GM23338 (cell line): ENCODE results near the gene VMAC. TPM values are rescaled to one million over a fixed set of nuclear protein-coding genes. Genes with fewer than 3 reads are reported as not detected.

Experiments
- ATAC-seq: fragments of 200-7000 bp; cut with Tn5 transposase; 3 replicates; pipeline ENCODE4 v1.9.1; 2020
- DNase-seq: peaks from one replicate; pipeline ENCODE4 v3.0.0-alpha.2; 2015; ENCODE audit warnings: low spot score
- H2AFZ ChIP-seq: fragments of 200-600 bp; sonication (generic); 2 replicates; pipeline ENCODE4 v1.8.0; 2016; ENCODE audit warnings: antibody characterized with exemption, mild to moderate bottlenecking, moderate library complexity
- H3F3A ChIP-seq: fragments of 200-600 bp; sonication (generic); replicated peaks from 2 replicates; pipeline ENCODE4 v1.8.0; 2017; ENCODE audit warnings: antibody characterized with exemption, mixed run types, low read depth
- H3K27ac ChIP-seq: fragments of 200-600 bp; sonication (generic); 2 replicates; pipeline ENCODE4 v1.6.1; 2016; ENCODE audit warnings: low read depth
- H3K27me3 ChIP-seq: fragments of 200-600 bp; sonication (generic); 2 replicates; pipeline ENCODE4 v1.8.0; 2016; ENCODE audit warnings: mild to moderate bottlenecking, mixed run types, moderate library complexity; ENCODE audit not compliant: insufficient read depth
- H3K36me3 ChIP-seq: fragments of 200-600 bp; sonication (generic); 2 replicates; pipeline ENCODE4 v1.8.0; 2016; ENCODE audit warnings: mild to moderate bottlenecking; ENCODE audit not compliant: insufficient read depth
- H3K4me1 ChIP-seq: fragments of 200-600 bp; sonication (generic); 2 replicates; pipeline ENCODE4 v1.8.0; 2016; ENCODE audit warnings: mild to moderate bottlenecking, moderate library complexity; ENCODE audit not compliant: insufficient read depth
- H3K4me2 ChIP-seq: fragments of 200-600 bp; sonication (generic); 2 replicates; pipeline ENCODE4 v1.7.1; 2017; ENCODE audit warnings: mixed run types
- H3K4me3 ChIP-seq: fragments of 200-600 bp; sonication (generic); 2 replicates; pipeline ENCODE4 v1.6.1; 2016; ENCODE audit warnings: mixed run types
- H3K79me2 ChIP-seq: fragments of 200-600 bp; sonication (generic); replicated peaks from 2 replicates; pipeline ENCODE4 v1.8.0; 2017; ENCODE audit warnings: mild to moderate bottlenecking; ENCODE audit not compliant: insufficient read depth
- H3K9me2 ChIP-seq: fragments of 200-600 bp; sonication (generic); 2 replicates; pipeline ENCODE4 v1.8.0; 2017; ENCODE audit not compliant: insufficient read depth
- H4K20me1 ChIP-seq: fragments of 200-600 bp; sonication (generic); replicated peaks from 2 replicates; pipeline ENCODE4 v1.8.0; 2017; ENCODE audit warnings: mild to moderate bottlenecking; ENCODE audit not compliant: insufficient read depth
- H3K27ac Mint-ChIP-seq: 2 replicates; pipeline ENCODE4 v1.8.0; 2020; ENCODE audit warnings: inconsistent platforms, mild to moderate bottlenecking, moderate library complexity, mixed read lengths
- H3K27me3 Mint-ChIP-seq: 3 replicates; pipeline ENCODE4 v1.8.0; 2022; ENCODE audit warnings: low read depth, mild to moderate bottlenecking, moderate library complexity, mixed read lengths, inconsistent platforms; ENCODE audit not compliant: insufficient read depth, poor library complexity
- H3K36me3 Mint-ChIP-seq: 3 replicates; pipeline ENCODE4 v1.8.0; 2021; ENCODE audit warnings: low read depth, mild to moderate bottlenecking, inconsistent platforms, moderate library complexity, mixed read lengths
- H3K4me1 Mint-ChIP-seq: 3 replicates; pipeline ENCODE4 v1.8.0; 2020; ENCODE audit warnings: mild to moderate bottlenecking, inconsistent platforms, mixed read lengths
- H3K4me3 Mint-ChIP-seq: 3 replicates; pipeline ENCODE4 v1.8.0; 2021; ENCODE audit warnings: moderate library complexity, mild to moderate bottlenecking, inconsistent platforms, mixed read lengths
- H3K9me3 Mint-ChIP-seq: 3 replicates; pipeline ENCODE4 v1.8.0; 2020; ENCODE audit warnings: moderate library complexity, mild to moderate bottlenecking, inconsistent platforms, mixed read lengths
- CREB1 ChIP-seq: fragments of 250-450 bp; sonication (Bioruptor Pico); IDR thresholded peaks from 2 replicates; pipeline ENCODE4 v1.5.0; 2020; ENCODE audit warnings: low read depth, mild to moderate bottlenecking, moderate library complexity
- ETS1 ChIP-seq: IDR thresholded peaks from 2 replicates; pipeline ENCODE4 v1.6.1; 2016; ENCODE audit warnings: antibody characterized with exemption
- EZH2 ChIP-seq: fragments of 200-600 bp; sonication (generic); IDR thresholded peaks from one replicate; pipeline ENCODE4 v1.8.0; 2017; ENCODE audit warnings: antibody characterized with exemption, mild to moderate bottlenecking, low read depth; ENCODE audit not compliant: unreplicated experiment
- EZH2phosphoT487 ChIP-seq: fragments of 200-600 bp; sonication (generic); IDR thresholded peaks from one replicate; pipeline ENCODE4 v1.8.1; 2018; ENCODE audit warnings: antibody characterized with exemption; ENCODE audit not compliant: unreplicated experiment
- JUNB ChIP-seq: IDR thresholded peaks from one replicate; pipeline ENCODE4 v1.6.1; 2016; ENCODE audit warnings: antibody characterized with exemption; ENCODE audit not compliant: unreplicated experiment
- NANOG ChIP-seq: IDR thresholded peaks from 2 replicates; pipeline ENCODE4 v1.6.1; 2016; ENCODE audit warnings: antibody characterized with exemption, borderline replicate concordance
- POLR2AphosphoS5 ChIP-seq: IDR thresholded peaks from 2 replicates; pipeline ENCODE4 v1.6.1; 2016; ENCODE audit warnings: antibody characterized with exemption, low read depth
- STAT1 ChIP-seq: IDR thresholded peaks from one replicate; pipeline ENCODE4 v1.6.1; 2016; ENCODE audit warnings: antibody characterized with exemption; ENCODE audit not compliant: unreplicated experiment
- ZNF331 ChIP-seq: fragments of 250-450 bp; sonication (Bioruptor Pico); IDR thresholded peaks from 2 replicates; pipeline ENCODE4 v1.5.0; 2020; ENCODE audit warnings: low read depth, mild to moderate bottlenecking, moderate library complexity
- polyA plus RNA-seq: library from polyadenylated mRNA; unstranded; fragments of >200 nt; fragmentation: Nextera tagmentation; extraction: Ambion mirVana; gene quantifications from 2 replicates; pipeline ENCODE4 v1.2.1, GENCODE V29; 2016
- total RNA-seq: library from RNA; depleted of rRNA; stranded (reverse); fragments of >200 nt; shearing (Covaris generic); gene quantifications from 2 replicates; pipeline ENCODE4 v1.2.3, GENCODE V29; 2014
- TF ChIP-seq, protein P1 (sequence below), 2 experiments: fragments of 200-600 bp in 1 of 2; sonication (generic) in 1 of 2; conservative IDR thresholded peaks; 2 replicates each; pipeline versions ENCODE4 v1.5.1 to v1.6.1; 2016 to 2017; ENCODE audit warnings: antibody characterized with exemption in 2 of 2, low read depth in 2 of 2, mild to moderate bottlenecking in 2 of 2, moderate library complexity in 1 of 2
- TF ChIP-seq, protein P2 (sequence below): fragments of 250-450 bp; sonication (Bioruptor Pico); IDR thresholded peaks from 2 replicates; pipeline ENCODE4 v1.5.0; 2020; ENCODE audit warnings: mild to moderate bottlenecking, moderate library complexity

VMAC gene
- total and polyA plus RNA-seq, 2 experiments from 2014 or later: 0.79 to 3.7 TPM

DNA sequence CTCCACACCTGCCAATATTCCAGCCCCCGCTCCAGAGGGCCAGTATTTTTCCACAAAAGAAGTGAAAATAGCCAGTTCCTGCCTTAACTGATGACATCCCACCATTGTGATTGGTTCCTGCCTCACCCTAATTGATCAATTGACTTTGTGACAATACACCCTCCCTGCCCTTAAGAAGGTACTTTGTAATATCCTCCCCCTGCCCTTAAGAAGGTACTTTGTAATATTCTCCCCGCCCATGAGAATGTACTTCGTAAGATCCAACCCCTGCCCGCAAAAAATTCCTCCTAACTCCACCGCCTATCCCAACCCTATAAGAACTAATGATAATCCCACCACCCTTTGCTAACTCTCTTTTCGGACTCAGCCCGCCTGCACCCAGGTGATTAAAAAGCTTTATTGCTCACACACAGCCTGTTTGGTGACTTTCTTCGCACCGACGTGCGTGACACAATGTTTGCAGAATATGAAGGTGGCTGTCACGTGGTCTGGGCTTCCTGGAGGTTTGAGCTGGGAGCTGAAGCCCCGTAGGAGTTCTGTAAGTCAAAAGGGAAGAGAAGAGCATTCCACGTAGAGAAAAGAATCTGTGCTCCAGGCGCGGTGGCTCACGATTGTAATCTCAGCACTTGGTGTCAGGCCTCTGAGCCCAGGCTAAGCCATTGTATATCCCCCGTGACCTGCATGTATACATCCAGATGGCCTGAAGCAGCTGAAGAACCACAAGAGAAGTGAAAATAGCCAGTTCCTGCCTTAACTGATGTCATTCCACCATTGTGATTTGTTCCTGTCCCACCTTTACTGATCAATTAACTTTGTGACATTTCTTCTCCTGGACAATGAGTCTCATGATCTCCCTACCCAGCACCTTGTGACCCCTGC lies 47.2 kb upstream of the VMAC start:
- Mint-ChIP-seq H3K4me3 (no peak overlapping the region), H3K36me3 (no peaks in the 10 kb centered on the region), H3K9me3 (no peaks in the 10 kb centered on the region), H3K27ac (no peak overlapping the region), H3K4me1 (no peaks in the 10 kb centered on the region), H3K27me3 (peaks cover 9% of the 10 kb centered on the region)
- no peak overlapping the region for H3K4me2 ChIP-seq
- H3K27me3 ChIP-seq: no peaks in the 10 kb centered on the region
- H3K27ac ChIP-seq: no peak overlapping the region
- no peak for TF ChIP-seq ETS1
- no peak for TF ChIP-seq CREB1
- TF ChIP-seq NANOG: no peak
- TF ChIP-seq EZH2phosphoT487: no peak
- no peak for TF ChIP-seq STAT1
- no peak for TF ChIP-seq JUNB
- TF ChIP-seq EZH2: no peak
- TF ChIP-seq, protein P1, sequence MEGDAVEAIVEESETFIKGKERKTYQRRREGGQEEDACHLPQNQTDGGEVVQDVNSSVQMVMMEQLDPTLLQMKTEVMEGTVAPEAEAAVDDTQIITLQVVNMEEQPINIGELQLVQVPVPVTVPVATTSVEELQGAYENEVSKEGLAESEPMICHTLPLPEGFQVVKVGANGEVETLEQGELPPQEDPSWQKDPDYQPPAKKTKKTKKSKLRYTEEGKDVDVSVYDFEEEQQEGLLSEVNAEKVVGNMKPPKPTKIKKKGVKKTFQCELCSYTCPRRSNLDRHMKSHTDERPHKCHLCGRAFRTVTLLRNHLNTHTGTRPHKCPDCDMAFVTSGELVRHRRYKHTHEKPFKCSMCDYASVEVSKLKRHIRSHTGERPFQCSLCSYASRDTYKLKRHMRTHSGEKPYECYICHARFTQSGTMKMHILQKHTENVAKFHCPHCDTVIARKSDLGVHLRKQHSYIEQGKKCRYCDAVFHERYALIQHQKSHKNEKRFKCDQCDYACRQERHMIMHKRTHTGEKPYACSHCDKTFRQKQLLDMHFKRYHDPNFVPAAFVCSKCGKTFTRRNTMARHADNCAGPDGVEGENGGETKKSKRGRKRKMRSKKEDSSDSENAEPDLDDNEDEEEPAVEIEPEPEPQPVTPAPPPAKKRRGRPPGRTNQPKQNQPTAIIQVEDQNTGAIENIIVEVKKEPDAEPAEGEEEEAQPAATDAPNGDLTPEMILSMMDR (conservative IDR thresholded peaks at IDR 0.05; ENCODE audit: low read depth in 2 of 2): no peak
- TF ChIP-seq, protein P2, sequence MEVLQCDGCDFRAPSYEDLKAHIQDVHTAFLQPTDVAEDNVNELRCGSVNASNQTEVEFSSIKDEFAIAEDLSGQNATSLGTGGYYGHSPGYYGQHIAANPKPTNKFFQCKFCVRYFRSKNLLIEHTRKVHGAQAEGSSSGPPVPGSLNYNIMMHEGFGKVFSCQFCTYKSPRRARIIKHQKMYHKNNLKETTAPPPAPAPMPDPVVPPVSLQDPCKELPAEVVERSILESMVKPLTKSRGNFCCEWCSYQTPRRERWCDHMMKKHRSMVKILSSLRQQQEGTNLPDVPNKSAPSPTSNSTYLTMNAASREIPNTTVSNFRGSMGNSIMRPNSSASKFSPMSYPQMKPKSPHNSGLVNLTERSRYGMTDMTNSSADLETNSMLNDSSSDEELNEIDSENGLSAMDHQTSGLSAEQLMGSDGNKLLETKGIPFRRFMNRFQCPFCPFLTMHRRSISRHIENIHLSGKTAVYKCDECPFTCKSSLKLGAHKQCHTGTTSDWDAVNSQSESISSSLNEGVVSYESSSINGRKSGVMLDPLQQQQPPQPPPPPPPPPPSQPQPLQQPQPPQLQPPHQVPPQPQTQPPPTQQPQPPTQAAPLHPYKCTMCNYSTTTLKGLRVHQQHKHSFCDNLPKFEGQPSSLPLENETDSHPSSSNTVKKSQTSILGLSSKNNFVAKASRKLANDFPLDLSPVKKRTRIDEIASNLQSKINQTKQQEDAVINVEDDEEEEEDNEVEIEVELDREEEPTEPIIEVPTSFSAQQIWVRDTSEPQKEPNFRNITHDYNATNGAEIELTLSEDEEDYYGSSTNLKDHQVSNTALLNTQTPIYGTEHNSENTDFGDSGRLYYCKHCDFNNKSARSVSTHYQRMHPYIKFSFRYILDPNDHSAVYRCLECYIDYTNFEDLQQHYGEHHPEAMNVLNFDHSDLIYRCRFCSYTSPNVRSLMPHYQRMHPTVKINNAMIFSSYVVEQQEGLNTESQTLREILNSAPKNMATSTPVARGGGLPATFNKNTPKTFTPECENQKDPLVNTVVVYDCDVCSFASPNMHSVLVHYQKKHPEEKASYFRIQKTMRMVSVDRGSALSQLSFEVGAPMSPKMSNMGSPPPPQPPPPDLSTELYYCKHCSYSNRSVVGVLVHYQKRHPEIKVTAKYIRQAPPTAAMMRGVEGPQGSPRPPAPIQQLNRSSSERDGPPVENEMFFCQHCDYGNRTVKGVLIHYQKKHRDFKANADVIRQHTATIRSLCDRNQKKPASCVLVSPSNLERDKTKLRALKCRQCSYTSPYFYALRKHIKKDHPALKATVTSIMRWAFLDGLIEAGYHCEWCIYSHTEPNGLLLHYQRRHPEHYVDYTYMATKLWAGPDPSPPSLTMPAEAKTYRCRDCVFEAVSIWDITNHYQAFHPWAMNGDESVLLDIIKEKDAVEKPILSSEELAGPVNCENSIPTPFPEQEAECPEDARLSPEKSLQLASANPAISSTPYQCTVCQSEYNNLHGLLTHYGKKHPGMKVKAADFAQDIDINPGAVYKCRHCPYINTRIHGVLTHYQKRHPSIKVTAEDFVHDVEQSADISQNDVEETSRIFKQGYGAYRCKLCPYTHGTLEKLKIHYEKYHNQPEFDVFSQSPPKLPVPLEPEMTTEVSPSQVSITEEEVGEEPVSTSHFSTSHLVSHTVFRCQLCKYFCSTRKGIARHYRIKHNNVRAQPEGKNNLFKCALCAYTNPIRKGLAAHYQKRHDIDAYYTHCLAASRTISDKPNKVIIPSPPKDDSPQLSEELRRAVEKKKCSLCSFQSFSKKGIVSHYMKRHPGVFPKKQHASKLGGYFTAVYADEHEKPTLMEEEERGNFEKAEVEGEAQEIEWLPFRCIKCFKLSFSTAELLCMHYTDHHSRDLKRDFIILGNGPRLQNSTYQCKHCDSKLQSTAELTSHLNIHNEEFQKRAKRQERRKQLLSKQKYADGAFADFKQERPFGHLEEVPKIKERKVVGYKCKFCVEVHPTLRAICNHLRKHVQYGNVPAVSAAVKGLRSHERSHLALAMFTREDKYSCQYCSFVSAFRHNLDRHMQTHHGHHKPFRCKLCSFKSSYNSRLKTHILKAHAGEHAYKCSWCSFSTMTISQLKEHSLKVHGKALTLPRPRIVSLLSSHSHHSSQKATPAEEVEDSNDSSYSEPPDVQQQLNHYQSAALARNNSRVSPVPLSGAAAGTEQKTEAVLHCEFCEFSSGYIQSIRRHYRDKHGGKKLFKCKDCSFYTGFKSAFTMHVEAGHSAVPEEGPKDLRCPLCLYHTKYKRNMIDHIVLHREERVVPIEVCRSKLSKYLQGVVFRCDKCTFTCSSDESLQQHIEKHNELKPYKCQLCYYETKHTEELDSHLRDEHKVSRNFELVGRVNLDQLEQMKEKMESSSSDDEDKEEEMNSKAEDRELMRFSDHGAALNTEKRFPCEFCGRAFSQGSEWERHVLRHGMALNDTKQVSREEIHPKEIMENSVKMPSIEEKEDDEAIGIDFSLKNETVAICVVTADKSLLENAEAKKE (CRISPR knock-in tag): no peak
- no peak for TF ChIP-seq POLR2AphosphoS5
- TF ChIP-seq ZNF331 (CRISPR knock-in tag): no peak
- H2AFZ ChIP-seq: no peak overlapping the region
- no peaks in the 10 kb centered on the region for H3K4me1 ChIP-seq
- no peaks in the 10 kb centered on the region for H3K36me3 ChIP-seq
- no peaks in the 10 kb centered on the region for H4K20me1 ChIP-seq
- ATAC-seq: no peak
- H3K9me2 ChIP-seq: no peaks in the 10 kb centered on the region
- H3K4me3 ChIP-seq: no peak overlapping the region
- H3F3A ChIP-seq: no peaks in the 10 kb centered on the region
- no peaks in the 10 kb centered on the region for H3K79me2 ChIP-seq
- DNase-seq: no peak
